Panc1 (cell line): Measurements from ENCODE around the gene KIAA1614. TPM values are rescaled to one million over a fixed set of nuclear protein-coding genes. Genes with fewer than 3 reads are reported as not detected.

Experiments
- ATAC-seq: fragments of 200-7000 bp; cut with Tn5 transposase; 2 replicates; pipeline ENCODE4 v1.9.1; 2020; ENCODE audit warnings: mild to moderate bottlenecking, moderate library complexity
- BruUV-seq: library from RNA; stranded (reverse); fragments of 400-500 nt; replicated peaks from 2 replicates; lab custom pipeline; 2021; lab: Mats Ljungman, UMichigan
- CTCF ChIA-PET: fragments of 300-600 bp; sonication (Branson Sonifier 250); formaldehyde crosslinking; loops from one replicate; lab custom pipeline; 2022; ENCODE audit warnings: antibody characterized with exemption; lab: Charles Lee
- POLR2A ChIA-PET: fragments of 300-600 bp; sonication (Branson Sonifier 250); formaldehyde crosslinking; loops from one replicate; lab custom pipeline; 2022; ENCODE audit warnings: antibody characterized with exemption; lab: Charles Lee
- DNase-seq: peaks from one replicate; pipeline ENCODE4 v3.0.0-alpha.2; 2010; ENCODE audit warnings: low read depth, low spot score
- H3K27ac ChIP-seq: 2 replicates; pipeline ENCODE4 v1.5.1; 2011; ENCODE audit warnings: mild to moderate bottlenecking, low read length, inconsistent platforms
- H3K27me3 ChIP-seq: fragments of 200-500 bp; sonication (Bioruptor generic); 2 replicates; pipeline ENCODE4 v1.6.0; 2014; ENCODE audit warnings: low read length, inconsistent platforms; ENCODE audit not compliant: control insufficient read depth, insufficient read depth
- H3K36me3 ChIP-seq: fragments of 200-500 bp; sonication (Bioruptor generic); 2 replicates; pipeline ENCODE4 v1.5.1; 2014; ENCODE audit warnings: inconsistent platforms, mild to moderate bottlenecking, low read length, moderate library complexity; ENCODE audit not compliant: control insufficient read depth, insufficient read depth
- H3K4me1 ChIP-seq: 2 replicates; pipeline ENCODE4 v1.5.1; 2011; ENCODE audit warnings: inconsistent platforms, mild to moderate bottlenecking, low read length, moderate library complexity; ENCODE audit not compliant: control insufficient read depth, insufficient read depth
- H3K4me3 ChIP-seq, 2 experiments: 2 replicates each; pipeline ENCODE4 v1.5.1; 2011 to 2012; ENCODE audit warnings: low read depth in 2 of 2, low read length in 2 of 2, mild to moderate bottlenecking in 2 of 2, inconsistent platforms in 1 of 2, moderate library complexity in 1 of 2
- H3K9me3 ChIP-seq: fragments of 200-500 bp; sonication (Bioruptor generic); 2 replicates; pipeline ENCODE4 v1.5.1; 2014; ENCODE audit warnings: low read depth, mild to moderate bottlenecking, inconsistent platforms, low read length, moderate library complexity; ENCODE audit not compliant: control insufficient read depth, insufficient read depth
- CTCF ChIP-seq: fragments of 450-650 bp; IDR thresholded peaks from 2 replicates; pipeline ENCODE4 v1.5.1; 2017; ENCODE audit warnings: mild to moderate bottlenecking
- POLR2AphosphoS5 ChIP-seq: IDR thresholded peaks from 2 replicates; pipeline ENCODE4 v1.6.1; 2012; ENCODE audit warnings: mild to moderate bottlenecking, low read depth, low read length, moderate library complexity
- REST ChIP-seq, 2 experiments: IDR thresholded peaks; 2 replicates each; pipeline ENCODE4 v1.6.1; 2011 to 2012; ENCODE audit warnings: low read depth in 2 of 2, control low read depth in 1 of 2, low read length in 1 of 2, mild to moderate bottlenecking in 1 of 2, moderate library complexity in 1 of 2; ENCODE audit not compliant: insufficient read depth in 1 of 2
- SIN3A ChIP-seq: IDR thresholded peaks from 2 replicates; pipeline ENCODE4 v1.6.1; 2012; ENCODE audit warnings: low read depth, mild to moderate bottlenecking, low read length, moderate library complexity, borderline replicate concordance; ENCODE audit not compliant: insufficient read depth
- TCF7L2 ChIP-seq: IDR thresholded peaks from 2 replicates; pipeline ENCODE4 v1.6.1; 2011; ENCODE audit warnings: mild to moderate bottlenecking, low read depth, low read length, inconsistent platforms
- in situ Hi-C: cut with HindIII; loops from 2 replicates; pipeline ENCODE4 v1.10.0; 2016; ENCODE audit warnings: low sequenced_read_pairs, low pct_unique_long_range_greater_than_20kb
- intact Hi-C: fragments of 100-400 bp; cut with micrococcal nuclease; formaldehyde crosslinking; loops from one replicate; pipeline ENCODE4 v1.10.0; 2022; ENCODE audit not compliant: unreplicated experiment
- total RNA-seq: library from RNA; stranded (reverse); gene quantifications from one replicate; pipeline ENCODE4 v1.2.1, GENCODE V29; 2021; ENCODE audit not compliant: unreplicated experiment

KIAA1614 gene
- total RNA-seq, 1 experiment from 2014 or later = 0.80 TPM

GRCh38 chr1:180964595-180964994 is 51.9 kb downstream of the KIAA1614 start:
- in situ Hi-C loops = no loop called here
- TF ChIP-seq TCF7L2 (no peak), SIN3A (no peak), CTCF (no peak), POLR2AphosphoS5 (no peak), REST (IDR thresholded peaks at IDR 0.05; ENCODE audit: insufficient read depth in 1 of 2, low read depth in 2 of 2, low read length in 1 of 2) (no peak)
- H3K4me3 ChIP-seq = no peak overlapping the region
- ChIA-PET POLR2A (interaction anchor here (0.7 kb wide), 1 partner anchor 26 kb away, joined by 3 read pairs; no protein-coding TSS in a partner anchor), CTCF (no interaction called here)
- ATAC-seq (no peak), DNase-seq (no peak)
- intact Hi-C loops = no loop called here
- no peaks in the 10 kb centered on the region for H3K36me3 ChIP-seq
- H3K27ac ChIP-seq = no peak overlapping the region
- no TSS peak for BruUV-seq
- H3K4me1 ChIP-seq = no peaks in the 10 kb centered on the region
- H3K9me3 ChIP-seq = no peaks in the 10 kb centered on the region
- no peaks in the 10 kb centered on the region for H3K27me3 ChIP-seq

- Histone ChIP-seq H3K4me3 (no peak overlapping the region), H3K36me3 (no peaks in the 10 kb centered on the region), H3K4me1 (no peaks in the 10 kb centered on the region), H3K27me3 (no peaks in the 10 kb centered on the region), H3K27ac (no peak overlapping the region), H3K9me3 (no peaks in the 10 kb centered on the region)
- DNase-seq (no peak), ATAC-seq (no peak)
- intact Hi-C loops = no loop called here
- in situ Hi-C loops = no loop called here
- ChIA-PET CTCF (no interaction called here), POLR2A (no interaction called here)
- no TSS peak for BruUV-seq
- TF ChIP-seq REST (IDR thresholded peaks at IDR 0.05; ENCODE audit: insufficient read depth in 1 of 2, low read depth in 2 of 2, low read length in 1 of 2) (no peak), POLR2AphosphoS5 (no peak), CTCF (no peak), SIN3A (no peak), TCF7L2 (no peak)
These were observed 53.6 kb downstream of the KIAA1614 start for GRCh38 chr1:180966312-180966711.
